NCI-H1092 (cell line): ENCODE measurements around the gene KCNK17.

ENCODE experiments used
- DNase-seq: peaks from one replicate; lab custom pipeline; 2025; lab: John Stamatoyannopoulos, UW

Gene KCNK17

GRCh38 chr6:39335780-39336545 lies 21.7 kb upstream of the KCNK17 start:
- DNase-seq: no peak

- DNase-seq: no peak
These were observed 19.6 kb upstream of the KCNK17 start for GRCh38 chr6:39333644-39334438.

- DNase-seq: peak; percentile 65
These were observed 16.3 kb upstream of the KCNK17 start for GRCh38 chr6:39330476-39330875.

- peak; percentile 9 for DNase-seq
These were observed 15.8 kb upstream of the KCNK17 start for GRCh38 chr6:39330057-39330456.

GRCh38 chr6:39328066-39328465 lies 13.8 kb upstream of the KCNK17 start:
- DNase-seq: no peak

- peak; percentile 23 for DNase-seq
These were observed 13.3 kb upstream of the KCNK17 start for GRCh38 chr6:39327507-39327906.

GRCh38 chr6:39322306-39322850 lies 8.2 kb upstream of the KCNK17 start, which contains the start of gene KCNK16:
KCNK16 (minus strand) TSS chr6:39322702; CDS start chr6:39322540, 162 bp downstream.
- DNase-seq: peak; percentile 33

GRCh38 chr6:39321761-39322160 lies 7.5 kb upstream of the KCNK17 start:
- no peak for DNase-seq

GRCh38 chr6:39320363-39320984 lies 6.3 kb upstream of the KCNK17 start:
- no peak for DNase-seq

GRCh38 chr6:39319621-39320362 lies 5.6 kb upstream of the KCNK17 start:
- no peak for DNase-seq

GRCh38 chr6:39317256-39317655 lies 3.0 kb upstream of the KCNK17 start:
- no peak for DNase-seq

- no peak for DNase-seq
These were observed 520 bp downstream of the KCNK17 start for GRCh38 chr6:39313526-39314272.

GRCh38 chr6:39312912-39313525 lies 1.2 kb downstream of the KCNK17 start:
- no peak for DNase-seq

- no peak for DNase-seq
These were observed 3.7 kb downstream of the KCNK17 start for GRCh38 chr6:39310542-39310941.

GRCh38 chr6:39309942-39310531 lies 4.2 kb downstream of the KCNK17 start:
- peak; percentile 49 for DNase-seq

- no peak for DNase-seq
These were observed 6.8 kb downstream of the KCNK17 start for GRCh38 chr6:39307462-39307861.

- no peak for DNase-seq
These were observed 9.3 kb downstream of the KCNK17 start for GRCh38 chr6:39304951-39305350.

GRCh38 chr6:39303425-39304153 lies 10.6 kb downstream of the KCNK17 start:
- DNase-seq: no peak

GRCh38 chr6:39302669-39303424 lies 11.4 kb downstream of the KCNK17 start:
- DNase-seq: peak; percentile 71
